DMS114 treated with DMSO at 0.1 percent for 48 hours (cell line): ENCODE data around the gene ATP2B1.

Experiments used
- DNase-seq: peaks from one replicate; lab custom pipeline; 2025; ENCODE audit not compliant: unreplicated experiment; lab: John Stamatoyannopoulos, UW

The ATP2B1 gene

DNA sequence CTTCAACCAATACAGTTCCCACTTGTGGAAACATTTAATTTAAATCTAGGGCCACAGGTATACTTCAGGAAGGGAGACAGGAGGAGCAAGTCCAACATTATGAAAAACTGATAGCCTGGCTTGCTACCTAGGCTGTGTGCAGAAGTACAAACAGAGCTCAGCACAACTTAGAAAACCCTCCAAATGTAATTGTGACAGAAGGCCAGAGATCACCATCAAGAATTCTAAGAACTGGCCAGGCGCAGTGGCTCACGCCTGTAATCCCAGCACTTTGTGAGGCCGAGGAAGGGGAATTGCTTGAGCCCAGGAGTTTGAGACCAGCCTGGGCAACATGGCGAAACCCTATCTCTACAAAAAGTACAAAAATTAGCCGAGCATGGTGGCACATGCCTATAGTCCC, 14.1 kb downstream of the ATP2B1 start:
- no peak for DNase-seq

GRCh38 chr12:89693639-89694202, 14.9 kb downstream of the ATP2B1 start:
- DNase-seq: no peak

DNA sequence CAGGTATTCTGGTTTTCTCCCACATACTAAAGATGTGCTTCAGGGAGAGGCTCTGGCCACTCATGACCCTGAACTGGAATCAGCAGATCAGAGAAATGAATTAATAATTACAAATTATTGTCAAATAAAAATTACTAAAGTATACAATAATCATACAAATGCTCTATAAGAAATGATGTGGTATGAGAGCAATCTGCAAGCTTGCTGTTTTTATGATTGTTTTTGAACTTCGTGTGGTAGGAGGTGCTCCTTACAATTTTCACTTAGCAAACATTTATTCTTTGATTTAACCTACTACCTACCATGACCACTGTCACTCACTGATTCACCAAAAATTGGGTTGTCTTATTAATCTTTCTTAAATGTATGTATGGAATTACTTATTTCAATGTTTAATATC, 16.2 kb downstream of the ATP2B1 start:
- no peak for DNase-seq

DNA sequence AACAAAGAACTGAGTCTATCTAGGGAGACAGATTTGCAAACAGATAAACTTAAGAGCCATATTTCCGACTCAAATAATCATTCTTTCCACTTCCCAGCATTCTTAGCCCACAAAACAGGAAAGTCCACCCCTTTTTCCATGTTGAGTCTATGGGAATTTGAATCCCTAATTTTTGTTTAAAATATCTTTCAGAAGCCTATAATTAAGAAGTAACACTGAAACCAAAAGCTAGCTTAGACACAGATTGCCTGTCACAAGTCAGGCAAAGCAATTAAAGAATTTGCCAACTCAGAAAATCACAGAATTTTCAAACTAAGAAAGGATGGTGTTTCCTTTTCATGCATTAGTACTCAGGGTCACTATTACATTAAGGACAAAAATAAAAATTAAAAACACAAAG, 17.0 kb downstream of the ATP2B1 start:
- DNase-seq: no peak

- no peak for DNase-seq
Measured at GRCh38 chr12:89690925-89691324, 17.7 kb downstream of the ATP2B1 start.

DNA sequence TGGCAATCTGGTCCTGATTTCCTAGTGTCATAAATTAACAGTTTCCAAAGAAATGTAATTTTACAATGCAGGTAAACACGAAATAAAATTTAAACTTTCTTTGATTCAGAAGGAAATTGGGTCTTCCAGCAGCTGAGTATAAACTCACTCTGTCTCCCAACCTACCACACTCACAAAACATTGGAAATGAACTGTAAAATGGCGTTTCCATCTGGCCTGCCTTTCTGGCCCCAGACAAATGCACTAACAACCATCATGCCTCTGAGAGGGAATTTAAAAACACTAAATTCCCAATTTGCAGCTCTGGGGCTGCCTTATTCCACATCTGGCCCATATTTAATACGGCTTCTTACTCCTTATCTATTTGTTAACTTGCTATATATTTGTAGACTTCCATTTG, 19.3 kb downstream of the ATP2B1 start:
- no peak for DNase-seq

GRCh38 chr12:89686311-89686710, 22.3 kb downstream of the ATP2B1 start:
- no peak for DNase-seq

DNA sequence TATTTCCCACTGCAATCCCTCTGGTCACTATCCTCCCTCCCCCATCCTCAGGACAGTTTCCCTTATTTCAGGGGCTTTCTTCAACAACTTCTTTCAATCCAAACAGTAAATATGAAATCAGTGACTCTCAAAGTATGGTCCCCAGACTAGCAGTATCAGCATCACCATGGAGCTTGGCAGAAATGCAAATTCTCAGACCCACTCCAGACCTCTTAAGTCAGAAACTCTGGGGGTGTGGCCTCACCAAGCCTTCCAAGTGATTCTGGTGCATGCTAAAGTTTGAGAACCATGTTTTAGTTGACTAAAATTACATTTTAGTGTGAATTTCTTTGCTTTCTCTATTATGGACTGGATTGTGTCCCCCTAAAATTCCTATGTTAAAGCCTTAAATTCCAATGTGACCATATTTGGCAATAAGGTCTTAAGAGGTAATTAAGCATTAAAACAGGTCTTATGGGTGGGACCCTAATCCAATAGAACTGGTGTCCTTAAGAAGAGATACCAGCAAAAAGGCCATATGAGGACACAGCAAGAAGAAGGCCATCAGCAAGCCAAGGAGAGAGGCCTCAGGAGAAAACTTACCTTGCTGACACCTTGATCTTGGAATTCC, 23.2 kb downstream of the ATP2B1 start:
- DNase-seq: no peak

GRCh38 chr12:89684136-89684535, 24.5 kb downstream of the ATP2B1 start:
- DNase-seq: no peak

- DNase-seq: no peak
Measured at GRCh38 chr12:89682284-89682683, 26.4 kb downstream of the ATP2B1 start.

GRCh38 chr12:89680409-89680808, 28.2 kb downstream of the ATP2B1 start:
- no peak for DNase-seq

DNA sequence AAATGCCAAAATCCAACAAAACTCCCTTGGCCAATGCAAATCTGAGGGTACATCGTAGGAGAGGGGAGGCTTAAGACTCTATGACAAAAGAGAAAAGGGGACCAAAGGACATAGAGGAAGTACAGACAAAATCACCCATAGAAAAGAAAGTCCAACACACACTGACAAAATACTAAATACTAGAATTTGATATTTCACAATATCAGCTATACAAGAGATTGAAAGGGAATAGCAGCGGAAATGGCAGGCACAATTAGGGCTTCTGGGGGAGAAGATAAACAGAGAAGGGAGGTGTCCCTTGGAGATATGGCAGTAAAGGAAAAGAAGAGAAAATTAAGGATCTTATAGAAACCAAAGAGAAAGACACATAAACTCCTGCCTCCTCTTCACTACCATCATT, 29.0 kb downstream of the ATP2B1 start:
- no peak for DNase-seq

- DNase-seq: no peak
Measured at GRCh38 chr12:89678225-89678624, 30.4 kb downstream of the ATP2B1 start.

- DNase-seq: no peak
Measured at GRCh38 chr12:89676930-89677329, 31.7 kb downstream of the ATP2B1 start.

- DNase-seq: no peak
Measured at GRCh38 chr12:89674326-89674942, 34.2 kb downstream of the ATP2B1 start.

DNA sequence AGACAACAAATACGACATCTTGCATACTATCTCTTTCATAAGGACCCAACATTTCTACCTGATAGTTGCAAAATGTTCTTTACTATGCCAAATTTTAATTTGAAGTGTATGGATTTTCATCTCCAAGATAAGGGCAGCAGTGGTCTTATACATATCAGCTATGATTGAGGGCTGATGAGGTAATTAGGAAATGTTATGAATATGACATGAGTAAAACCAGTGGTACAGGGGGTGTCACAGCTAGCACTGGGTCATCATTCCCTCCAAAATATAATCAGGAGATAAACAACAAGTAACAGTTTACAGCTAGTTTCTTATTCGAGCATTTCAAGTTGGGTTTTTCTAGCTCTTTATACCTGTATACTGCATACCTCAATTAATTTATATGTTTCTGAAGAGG, 35.0 kb downstream of the ATP2B1 start:
- DNase-seq: no peak

- no peak for DNase-seq
Measured at GRCh38 chr12:89672589-89672979, 36.1 kb downstream of the ATP2B1 start.

DNA sequence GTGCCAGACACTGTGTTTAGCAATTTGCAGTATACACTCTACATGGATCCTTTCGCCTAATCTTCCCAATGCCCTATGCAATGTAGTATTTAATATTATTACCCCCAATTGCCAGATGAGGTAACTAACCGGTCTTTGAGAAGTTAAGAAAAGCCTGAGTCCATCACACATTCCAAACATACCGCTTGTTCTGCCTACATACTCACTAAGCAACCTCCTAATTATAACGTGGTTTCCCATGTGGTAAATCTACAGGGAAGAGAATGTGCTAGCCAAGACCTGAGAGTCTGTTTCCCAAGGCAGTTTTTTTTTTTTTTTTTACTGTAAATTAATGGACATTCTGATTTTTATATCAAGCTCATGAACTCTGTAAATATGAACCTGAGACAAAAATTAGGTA, 37.2 kb downstream of the ATP2B1 start:
- no peak for DNase-seq

GRCh38 chr12:89669197-89669596, 39.4 kb downstream of the ATP2B1 start:
- no peak for DNase-seq

- no peak for DNase-seq
Measured at GRCh38 chr12:89665556-89665955, 43.1 kb downstream of the ATP2B1 start.

GRCh38 chr12:89664441-89664840, 44.2 kb downstream of the ATP2B1 start:
- DNase-seq: no peak

DNA sequence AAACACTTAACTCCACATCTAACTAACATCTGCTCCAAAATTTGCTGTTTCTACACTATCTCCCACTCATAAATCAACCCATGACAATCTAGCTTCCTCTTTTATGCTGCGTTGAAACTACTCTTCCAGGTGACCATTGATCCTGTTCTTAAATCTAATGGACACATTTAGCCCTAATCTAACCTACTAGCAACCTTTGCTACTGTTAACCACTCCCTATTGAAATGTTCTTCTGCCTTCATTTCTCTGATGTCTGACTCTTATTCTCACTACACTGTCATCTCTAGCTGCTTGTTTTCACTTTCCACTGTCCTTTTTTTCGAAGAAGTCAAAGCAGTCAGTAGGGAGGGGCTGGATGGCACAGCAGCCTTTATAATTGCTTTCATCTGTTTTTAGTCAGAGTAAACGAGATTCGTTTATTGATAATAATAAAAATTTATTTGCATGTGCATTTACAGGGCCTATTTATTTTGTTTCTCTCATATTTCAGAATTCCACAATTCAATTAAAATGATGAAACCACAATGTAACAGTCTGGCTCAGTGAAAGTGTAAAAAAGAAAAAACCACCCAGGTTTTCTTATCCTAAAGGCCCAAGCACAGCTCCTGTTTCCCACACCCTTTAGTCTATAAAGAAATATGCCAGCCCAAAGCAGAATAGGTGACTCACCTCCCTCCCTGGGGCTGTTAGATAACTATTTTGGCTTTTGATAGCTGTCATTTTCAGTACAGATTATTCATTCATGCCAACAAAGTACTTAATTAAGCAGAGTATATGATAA, 44.9 kb downstream of the ATP2B1 start:
- no peak for DNase-seq
